GM23338 (cell line): ENCODE measurements around the gene OOSP4B. TPM values are rescaled to one million over a fixed set of nuclear protein-coding genes. Genes with fewer than 3 reads are reported as not detected.

Source experiments
- ATAC-seq: fragments of 200-7000 bp; cut with Tn5 transposase; 3 replicates; pipeline ENCODE4 v1.9.1; 2020
- DNase-seq: peaks from one replicate; pipeline ENCODE4 v3.0.0-alpha.2; 2015; ENCODE audit warnings: low spot score
- H2AFZ ChIP-seq: fragments of 200-600 bp; sonication (generic); 2 replicates; pipeline ENCODE4 v1.8.0; 2016; ENCODE audit warnings: antibody characterized with exemption, mild to moderate bottlenecking, moderate library complexity
- H3F3A ChIP-seq: fragments of 200-600 bp; sonication (generic); replicated peaks from 2 replicates; pipeline ENCODE4 v1.8.0; 2017; ENCODE audit warnings: antibody characterized with exemption, mixed run types, low read depth
- H3K27ac ChIP-seq: fragments of 200-600 bp; sonication (generic); 2 replicates; pipeline ENCODE4 v1.6.1; 2016; ENCODE audit warnings: low read depth
- H3K27me3 ChIP-seq: fragments of 200-600 bp; sonication (generic); 2 replicates; pipeline ENCODE4 v1.8.0; 2016; ENCODE audit warnings: mild to moderate bottlenecking, mixed run types, moderate library complexity; ENCODE audit not compliant: insufficient read depth
- H3K36me3 ChIP-seq: fragments of 200-600 bp; sonication (generic); 2 replicates; pipeline ENCODE4 v1.8.0; 2016; ENCODE audit warnings: mild to moderate bottlenecking; ENCODE audit not compliant: insufficient read depth
- H3K4me1 ChIP-seq: fragments of 200-600 bp; sonication (generic); 2 replicates; pipeline ENCODE4 v1.8.0; 2016; ENCODE audit warnings: mild to moderate bottlenecking, moderate library complexity; ENCODE audit not compliant: insufficient read depth
- H3K4me2 ChIP-seq: fragments of 200-600 bp; sonication (generic); 2 replicates; pipeline ENCODE4 v1.7.1; 2017; ENCODE audit warnings: mixed run types
- H3K4me3 ChIP-seq: fragments of 200-600 bp; sonication (generic); 2 replicates; pipeline ENCODE4 v1.6.1; 2016; ENCODE audit warnings: mixed run types
- H3K79me2 ChIP-seq: fragments of 200-600 bp; sonication (generic); replicated peaks from 2 replicates; pipeline ENCODE4 v1.8.0; 2017; ENCODE audit warnings: mild to moderate bottlenecking; ENCODE audit not compliant: insufficient read depth
- H3K9me2 ChIP-seq: fragments of 200-600 bp; sonication (generic); 2 replicates; pipeline ENCODE4 v1.8.0; 2017; ENCODE audit not compliant: insufficient read depth
- H4K20me1 ChIP-seq: fragments of 200-600 bp; sonication (generic); replicated peaks from 2 replicates; pipeline ENCODE4 v1.8.0; 2017; ENCODE audit warnings: mild to moderate bottlenecking; ENCODE audit not compliant: insufficient read depth
- H3K27ac Mint-ChIP-seq: 2 replicates; pipeline ENCODE4 v1.8.0; 2020; ENCODE audit warnings: inconsistent platforms, mild to moderate bottlenecking, moderate library complexity, mixed read lengths
- H3K27me3 Mint-ChIP-seq: 3 replicates; pipeline ENCODE4 v1.8.0; 2022; ENCODE audit warnings: low read depth, mild to moderate bottlenecking, moderate library complexity, mixed read lengths, inconsistent platforms; ENCODE audit not compliant: insufficient read depth, poor library complexity
- H3K36me3 Mint-ChIP-seq: 3 replicates; pipeline ENCODE4 v1.8.0; 2021; ENCODE audit warnings: low read depth, mild to moderate bottlenecking, inconsistent platforms, moderate library complexity, mixed read lengths
- H3K4me1 Mint-ChIP-seq: 3 replicates; pipeline ENCODE4 v1.8.0; 2020; ENCODE audit warnings: mild to moderate bottlenecking, inconsistent platforms, mixed read lengths
- H3K4me3 Mint-ChIP-seq: 3 replicates; pipeline ENCODE4 v1.8.0; 2021; ENCODE audit warnings: moderate library complexity, mild to moderate bottlenecking, inconsistent platforms, mixed read lengths
- H3K9me3 Mint-ChIP-seq: 3 replicates; pipeline ENCODE4 v1.8.0; 2020; ENCODE audit warnings: moderate library complexity, mild to moderate bottlenecking, inconsistent platforms, mixed read lengths
- CREB1 ChIP-seq: fragments of 250-450 bp; sonication (Bioruptor Pico); IDR thresholded peaks from 2 replicates; pipeline ENCODE4 v1.5.0; 2020; ENCODE audit warnings: low read depth, mild to moderate bottlenecking, moderate library complexity
- ETS1 ChIP-seq: IDR thresholded peaks from 2 replicates; pipeline ENCODE4 v1.6.1; 2016; ENCODE audit warnings: antibody characterized with exemption
- EZH2 ChIP-seq: fragments of 200-600 bp; sonication (generic); IDR thresholded peaks from one replicate; pipeline ENCODE4 v1.8.0; 2017; ENCODE audit warnings: antibody characterized with exemption, mild to moderate bottlenecking, low read depth; ENCODE audit not compliant: unreplicated experiment
- EZH2phosphoT487 ChIP-seq: fragments of 200-600 bp; sonication (generic); IDR thresholded peaks from one replicate; pipeline ENCODE4 v1.8.1; 2018; ENCODE audit warnings: antibody characterized with exemption; ENCODE audit not compliant: unreplicated experiment
- JUNB ChIP-seq: IDR thresholded peaks from one replicate; pipeline ENCODE4 v1.6.1; 2016; ENCODE audit warnings: antibody characterized with exemption; ENCODE audit not compliant: unreplicated experiment
- REST ChIP-seq: IDR thresholded peaks from one replicate; pipeline ENCODE4 v1.6.1; 2018; ENCODE audit warnings: antibody characterized with exemption; ENCODE audit not compliant: unreplicated experiment
- ZNF114 ChIP-seq: fragments of 250-450 bp; sonication (Bioruptor Pico); IDR thresholded peaks from 2 replicates; pipeline ENCODE4 v1.5.0; 2020; ENCODE audit warnings: mild to moderate bottlenecking, moderate library complexity
- ZNF331 ChIP-seq: fragments of 250-450 bp; sonication (Bioruptor Pico); IDR thresholded peaks from 2 replicates; pipeline ENCODE4 v1.5.0; 2020; ENCODE audit warnings: low read depth, mild to moderate bottlenecking, moderate library complexity
- ZNF462 ChIP-seq: fragments of 250-450 bp; sonication (Bioruptor Pico); IDR thresholded peaks from 2 replicates; pipeline ENCODE4 v1.5.0; 2020; ENCODE audit warnings: mild to moderate bottlenecking, moderate library complexity
- polyA plus RNA-seq: library from polyadenylated mRNA; unstranded; fragments of >200 nt; fragmentation: Nextera tagmentation; extraction: Ambion mirVana; gene quantifications from 2 replicates; pipeline ENCODE4 v1.2.1, GENCODE V29; 2016
- total RNA-seq: library from RNA; depleted of rRNA; stranded (reverse); fragments of >200 nt; shearing (Covaris generic); gene quantifications from 2 replicates; pipeline ENCODE4 v1.2.3, GENCODE V29; 2014

Gene OOSP4B
- total and polyA plus RNA-seq, 2 experiments from 2014 or later, result not detected

GRCh38 chr11:59984368-59984767 is 32.6 kb upstream of the OOSP4B start (continued):
- TF ChIP-seq ZNF462 (CRISPR knock-in tag) (no peak), EZH2 (no peak), EZH2phosphoT487 (no peak), ZNF331 (no peak), ZNF114 (CRISPR knock-in tag) (no peak), JUNB (no peak)

GRCh38 chr11:59990421-59990820 is 26.6 kb upstream of the OOSP4B start:
- Histone ChIP-seq H3K9me2 (peaks cover 8% of the 10 kb centered on the region; the same call in 1 of the 2 replicates), H3F3A (no peaks in the 10 kb centered on the region), H3K27me3 (no peaks in the 10 kb centered on the region), H3K4me2 (no peak overlapping the region), H3K36me3 (peaks cover 2% of the 10 kb centered on the region; the same call in 1 of the 2 replicates), H4K20me1 (no peaks in the 10 kb centered on the region), H3K79me2 (no peaks in the 10 kb centered on the region), H3K27ac (no peak overlapping the region), H2AFZ (no peak overlapping the region), H3K4me3 (no peak overlapping the region), H3K4me1 (no peaks in the 10 kb centered on the region)
- Mint-ChIP-seq H3K36me3 (no peaks in the 10 kb centered on the region), H3K27me3 (no peaks in the 10 kb centered on the region), H3K9me3 (peaks cover 18% of the 10 kb centered on the region; the same call in 2 of the 3 replicates), H3K27ac (no peak overlapping the region), H3K4me1 (no peaks in the 10 kb centered on the region), H3K4me3 (no peak overlapping the region)
- ATAC-seq (no peak), DNase-seq (no peak)
- TF ChIP-seq REST (no peak), CREB1 (no peak), ETS1 (no peak), EZH2phosphoT487 (no peak)
